GM19452 (cell line): ENCODE measurements around the gene ATOSB.
A peak's percentile ranks its signal among the peaks of the same experiment; 100 is the strongest.

Experiments
- ATAC-seq: cut with Tn5 transposase; IDR thresholded peaks from one replicate; pipeline ENCODE4 v1.9.1; 2021; ENCODE audit not compliant: unreplicated experiment

ATOSB gene

DNA sequence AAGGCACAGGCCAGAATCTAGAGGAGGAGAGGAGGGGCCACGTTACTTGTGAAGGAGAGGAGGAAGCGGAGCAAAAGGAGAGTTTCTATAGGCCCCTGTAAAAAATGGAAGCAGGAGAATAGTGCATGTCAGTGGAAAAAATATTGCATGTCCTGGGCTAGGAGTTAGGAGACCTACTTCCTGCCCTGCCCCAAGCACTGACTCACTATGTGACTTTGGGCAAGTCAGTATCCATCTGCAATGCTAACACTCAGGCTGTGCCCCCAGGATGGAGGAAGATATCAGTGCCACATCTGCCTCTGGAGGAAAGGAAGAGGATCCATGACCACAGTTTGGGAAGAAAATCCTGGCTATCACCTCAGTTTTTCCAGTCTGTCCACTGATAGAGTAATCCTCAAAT lies 26.2 kb downstream of the ATOSB start:
- no peak for ATAC-seq

DNA sequence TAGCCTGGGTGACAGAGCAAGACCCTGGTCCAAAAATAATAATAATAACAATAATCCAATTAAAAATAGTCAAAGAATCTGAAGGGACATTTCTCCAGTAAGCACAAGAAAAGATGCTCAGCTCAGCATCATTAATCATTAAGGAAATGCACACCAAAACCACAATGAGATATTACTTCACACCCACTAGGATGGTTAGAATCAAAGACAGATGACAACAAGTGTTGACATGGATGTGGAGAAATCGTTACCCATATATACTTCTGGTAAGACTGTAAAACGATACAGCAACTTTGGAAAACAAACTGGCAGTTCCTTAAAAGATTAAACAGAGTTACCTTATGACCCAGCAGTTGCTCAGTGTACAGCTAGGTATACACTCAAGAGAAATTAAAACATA lies 30.6 kb downstream of the ATOSB start:
- no peak for ATAC-seq

DNA sequence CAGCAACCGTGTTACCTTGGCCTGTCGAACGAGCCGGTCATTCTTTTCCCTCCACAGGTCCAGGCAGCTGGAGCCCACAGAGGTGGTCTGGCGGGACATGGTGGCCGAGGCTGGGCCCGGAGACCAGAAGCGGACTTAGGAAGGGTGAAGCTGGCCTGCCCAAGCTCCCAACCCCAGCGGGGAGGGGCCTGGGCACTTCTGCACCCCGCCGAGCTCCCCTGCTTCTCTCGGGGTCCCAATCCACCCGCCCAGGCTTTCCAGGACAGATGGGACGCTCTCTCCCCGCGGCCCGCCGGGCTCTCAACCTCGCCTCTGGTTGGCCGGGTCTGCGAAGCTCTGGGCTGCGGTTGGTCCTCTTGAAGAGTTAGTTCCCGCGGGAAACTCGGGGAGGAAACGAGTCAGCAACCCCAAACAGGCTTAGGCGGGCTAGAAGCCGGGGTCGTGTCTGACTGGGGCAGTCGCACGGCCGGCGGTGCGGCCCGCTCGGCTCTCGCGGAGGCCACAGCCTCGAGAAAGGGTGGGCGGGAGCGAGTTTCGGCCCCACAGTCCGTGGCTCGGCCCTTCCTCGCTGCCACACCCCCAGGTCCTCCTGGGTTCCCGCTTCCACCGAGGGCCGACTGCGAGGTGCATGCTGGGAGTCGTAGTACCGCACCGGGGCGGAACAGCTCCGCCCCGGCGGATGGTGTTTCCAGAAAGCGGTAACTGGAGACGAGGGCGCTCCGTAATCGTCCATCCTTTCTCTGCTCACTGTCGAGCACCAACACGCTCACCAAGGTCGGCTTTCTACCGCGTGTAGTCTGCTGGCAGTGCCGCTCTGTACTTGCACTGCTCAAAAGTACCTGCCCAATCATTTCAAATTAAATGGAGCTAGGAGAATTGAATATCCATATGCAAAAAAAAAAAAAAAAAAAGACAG lies 36.0 kb downstream of the ATOSB start, which contains the start of gene FANCG:
FANCG (minus strand) TSS at position 517 of the 916 bp plus-strand sequence; CDS start at position 99, 418 bp downstream.
- ATAC-seq = peak; percentile 94

DNA sequence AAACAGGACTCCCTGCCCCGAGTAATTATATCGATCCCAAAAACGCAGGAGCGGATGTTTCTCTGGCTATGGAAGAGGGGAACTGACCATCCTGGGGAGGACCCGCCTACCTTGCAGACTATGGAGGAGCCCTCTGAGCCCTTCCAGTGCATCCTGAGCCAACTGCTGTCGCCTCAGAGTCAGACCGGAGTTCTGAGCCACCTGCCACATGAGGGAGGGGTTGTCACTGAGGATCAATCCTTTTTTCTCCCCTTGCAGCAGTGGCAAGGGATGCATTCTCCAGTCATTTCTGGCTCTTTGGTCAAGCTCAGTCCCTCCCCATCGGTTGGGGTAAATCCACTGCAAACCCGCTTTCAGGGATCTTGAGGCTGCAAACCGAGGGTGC lies 36.6 kb downstream of the ATOSB start:
- no peak for ATAC-seq

DNA sequence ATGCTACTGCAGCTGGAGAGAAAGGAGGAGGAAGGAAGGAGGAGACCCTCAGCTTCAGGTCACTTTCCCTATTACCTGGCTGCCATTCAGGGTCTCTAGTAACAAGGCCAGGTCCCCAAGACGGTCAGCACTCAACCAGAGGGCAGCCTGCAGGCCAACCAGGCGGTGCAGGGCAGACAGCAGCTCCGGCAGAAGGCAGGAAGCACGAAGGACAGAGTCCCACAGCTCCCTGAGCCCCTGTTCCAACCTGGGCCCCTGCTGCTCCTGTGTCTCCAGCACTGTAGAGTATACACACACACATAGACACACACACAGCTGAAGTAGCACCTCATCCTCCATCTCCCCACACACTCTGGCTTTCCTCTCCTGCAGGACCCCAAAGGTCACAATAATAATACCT lies 37.6 kb downstream of the ATOSB start:
- no peak for ATAC-seq

DNA sequence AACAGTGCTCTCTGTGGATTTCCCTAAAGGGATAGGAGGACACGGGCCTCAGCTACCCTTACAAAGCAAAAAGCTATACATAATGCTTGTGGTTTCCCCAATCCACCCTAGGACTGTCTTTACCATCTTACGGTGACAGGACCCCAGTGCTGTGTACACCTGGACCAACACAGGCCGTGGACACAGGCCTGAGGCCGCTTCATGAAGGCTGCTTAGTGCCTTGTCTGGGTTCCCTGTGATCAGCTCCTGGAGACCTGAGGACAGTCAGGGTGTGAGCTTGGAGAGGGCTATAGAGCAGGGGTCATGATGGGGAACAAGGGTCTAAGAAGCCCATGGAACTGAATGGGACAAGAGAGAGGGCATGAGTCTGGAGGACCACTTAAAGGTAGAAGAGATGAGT lies 38.8 kb downstream of the ATOSB start:
- no peak for ATAC-seq

DNA sequence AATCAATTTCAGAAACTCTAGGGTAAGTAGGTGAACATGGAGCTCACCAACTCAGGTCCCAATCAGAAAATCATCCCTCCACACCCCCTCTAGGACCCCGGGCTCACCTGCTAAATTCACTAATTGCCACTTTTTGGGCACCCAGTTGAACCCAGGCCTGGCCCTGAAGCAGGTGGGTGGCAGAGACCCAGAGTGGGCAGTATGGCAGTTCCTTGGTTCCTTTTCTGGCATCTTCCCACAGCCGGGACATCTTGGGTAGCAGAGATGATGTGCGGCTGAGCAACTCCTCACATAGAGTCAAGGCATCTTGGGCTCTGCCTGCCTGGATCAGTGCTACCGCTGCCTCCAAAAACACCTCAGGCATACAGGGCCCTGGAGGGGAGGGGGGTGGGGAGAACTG lies 40.3 kb downstream of the ATOSB start:
- no peak for ATAC-seq

DNA sequence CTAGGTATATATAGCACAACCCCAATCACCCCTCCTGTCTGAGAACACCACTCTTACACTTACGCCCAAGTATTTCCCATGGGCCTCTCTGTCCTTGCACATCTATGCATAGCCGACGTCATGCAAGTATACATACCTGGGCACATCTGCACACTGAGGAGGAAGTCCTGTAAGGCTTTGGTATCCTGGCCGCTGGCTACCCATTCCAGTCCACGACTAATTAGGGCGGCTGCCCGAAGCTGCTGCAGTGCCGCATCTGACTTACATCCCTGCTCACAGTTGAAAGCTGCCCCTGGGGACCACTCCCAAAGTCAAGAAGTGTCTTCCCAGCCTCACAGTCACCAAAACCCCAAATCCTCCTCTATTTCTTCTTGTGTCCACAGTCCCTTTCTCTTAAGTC lies 40.9 kb downstream of the ATOSB start:
- ATAC-seq = no peak

DNA sequence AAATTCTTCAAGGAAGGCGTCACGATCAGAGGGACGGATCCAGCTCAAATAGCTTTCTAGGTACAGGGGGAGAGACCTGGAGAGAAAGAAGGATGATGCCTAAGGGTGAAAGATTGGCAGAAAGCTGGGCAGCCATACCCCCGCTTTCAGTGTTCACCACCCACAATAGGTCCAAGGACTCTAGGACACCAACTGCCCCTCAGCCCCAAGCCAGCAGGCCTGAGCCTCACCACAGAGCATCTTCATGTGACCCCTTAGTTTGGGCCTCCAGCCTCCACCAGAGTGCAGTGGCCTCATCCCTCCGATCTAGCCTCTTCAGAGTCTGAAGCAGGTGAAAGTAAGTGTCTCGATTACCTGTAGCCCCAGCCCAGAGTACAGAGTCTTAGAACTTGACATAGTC lies 41.5 kb downstream of the ATOSB start:
- ATAC-seq = no peak

DNA sequence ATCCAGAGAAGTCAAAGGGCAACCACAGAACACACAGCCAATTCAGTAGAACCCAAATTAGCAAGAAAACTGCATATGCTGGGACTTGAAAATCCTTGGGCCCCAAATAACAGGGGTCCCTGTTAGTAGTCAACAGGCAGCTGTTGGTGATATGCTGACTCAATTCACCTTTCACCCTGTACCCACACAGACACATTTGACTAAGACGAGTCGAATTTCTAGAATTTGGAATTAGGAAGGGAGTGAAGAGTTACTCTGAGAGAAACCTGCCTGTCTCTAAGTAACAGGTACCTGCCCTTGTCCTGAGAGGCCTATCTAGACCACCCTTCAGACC lies 42.4 kb downstream of the ATOSB start:
- ATAC-seq = no peak

DNA sequence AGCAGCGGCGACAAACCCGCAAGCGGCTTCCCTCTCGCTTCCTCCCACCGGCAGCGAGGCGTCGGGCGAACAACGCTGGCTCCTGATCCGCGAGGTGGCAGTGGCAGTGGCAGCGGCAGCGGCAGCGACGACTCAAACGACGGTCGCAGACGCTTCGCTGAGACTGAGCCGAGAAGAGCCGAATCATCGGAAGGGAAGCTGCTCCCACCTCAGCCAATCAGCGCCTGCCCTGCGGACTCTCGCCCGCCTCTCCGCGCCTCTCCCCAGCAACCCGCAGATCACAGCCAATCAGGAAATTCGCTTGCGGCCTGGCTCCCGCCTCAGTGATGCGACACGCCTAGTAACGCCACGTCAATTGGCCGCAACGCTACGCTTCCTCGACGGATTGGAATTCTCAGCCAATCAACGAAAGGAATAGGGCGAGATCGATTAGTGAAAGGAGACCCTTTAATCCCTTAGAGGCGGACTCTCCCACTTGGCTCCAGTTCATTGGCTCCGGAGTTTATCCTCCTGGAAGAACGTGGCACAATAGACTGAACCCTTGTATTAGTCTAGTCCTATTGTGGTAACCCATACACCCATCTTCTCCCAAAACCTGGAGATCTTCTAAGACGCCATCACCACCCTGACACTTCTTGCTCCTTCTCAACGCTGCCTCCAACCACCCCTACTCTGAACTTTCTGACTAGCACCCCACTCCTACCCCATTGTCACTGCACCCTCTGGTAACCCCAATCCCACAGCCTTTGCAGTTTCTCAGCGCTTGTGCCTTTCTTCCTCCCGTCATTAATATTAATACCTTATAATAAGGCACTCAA lies 43.0 kb downstream of the ATOSB start, which contains the start of gene VCP:
VCP (minus strand) TSS at position 165 of the 818 bp plus-strand sequence. CDS start 272 bp downstream, outside the sequence.
- ATAC-seq = peak; percentile 83

DNA sequence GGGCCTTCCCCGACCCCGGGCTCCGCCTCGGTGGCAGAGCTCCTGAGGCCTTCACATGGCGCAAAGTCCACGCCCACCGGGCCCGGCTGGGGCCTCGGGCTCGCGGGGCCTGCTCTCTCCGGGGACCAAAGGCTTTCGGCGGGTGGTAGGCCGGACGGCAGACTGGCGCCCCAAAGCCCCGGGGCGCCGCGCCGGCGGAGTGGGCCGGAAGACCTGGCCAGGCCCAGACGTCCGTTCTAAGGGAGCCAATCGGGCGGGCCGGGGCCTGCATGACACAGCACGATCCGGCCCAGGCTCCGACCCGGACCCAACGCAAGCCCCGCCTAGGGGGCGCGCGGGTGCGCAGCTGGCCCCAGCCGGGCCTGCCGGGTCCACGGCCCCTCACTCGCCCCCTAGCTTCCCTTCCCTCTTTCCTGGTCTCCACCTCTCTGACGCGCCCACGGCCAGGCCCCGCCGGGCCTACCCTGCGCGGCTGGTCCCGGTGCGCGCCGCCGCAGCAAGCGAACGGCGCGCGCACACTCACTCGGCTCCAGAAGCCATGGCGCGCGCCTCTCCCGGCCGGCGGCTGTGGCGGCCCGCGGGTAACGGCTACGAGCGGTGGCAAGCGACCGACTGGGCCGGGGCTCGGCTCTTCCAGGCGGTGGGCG lies 43.7 kb downstream of the ATOSB start:
- ATAC-seq = peak; percentile 50

DNA sequence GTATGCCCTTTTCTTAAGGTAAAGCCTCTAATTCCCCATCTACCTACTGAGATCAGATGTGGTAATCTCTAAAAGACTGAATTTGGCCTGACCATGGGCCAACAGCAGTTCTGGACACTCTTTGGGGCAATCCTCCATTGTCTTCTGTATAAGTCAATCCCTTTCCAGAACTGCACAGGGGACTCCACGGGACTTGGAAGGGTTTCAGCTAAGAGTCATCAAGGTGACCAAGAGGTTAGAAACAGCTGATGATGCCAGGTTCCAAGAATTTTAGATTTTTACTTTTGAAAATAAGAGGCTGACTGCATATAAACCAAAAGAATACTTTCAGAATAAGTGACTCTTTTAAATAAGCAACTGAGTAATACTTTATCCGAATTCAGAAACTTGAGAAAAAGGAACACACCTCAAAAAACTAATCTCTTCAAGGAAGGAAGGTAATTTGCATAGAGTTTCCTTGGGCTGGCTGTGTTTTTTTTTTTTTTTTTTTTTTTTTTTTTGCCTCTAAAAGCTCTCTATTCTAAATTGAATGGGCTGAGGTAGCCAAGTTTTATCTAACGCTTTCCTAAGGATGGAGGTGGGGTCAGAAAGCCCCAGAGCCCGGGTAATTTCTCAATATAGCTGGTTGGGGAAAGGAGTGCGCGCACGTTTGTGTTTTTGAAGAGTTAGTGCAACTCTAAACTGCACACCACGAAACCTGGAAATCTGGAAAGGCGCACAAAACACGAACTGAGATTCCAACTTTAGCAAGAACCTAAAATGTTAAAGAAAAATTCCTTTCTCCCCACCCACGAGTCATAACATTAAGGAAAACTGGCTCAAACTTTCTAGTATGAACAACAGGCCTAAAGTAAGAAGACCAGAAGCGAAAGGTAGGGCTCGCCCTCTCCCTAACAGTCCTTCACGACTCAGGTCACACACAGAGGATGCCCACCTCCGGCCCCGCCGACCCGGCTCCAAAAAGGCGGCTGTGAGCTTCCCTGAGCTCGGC lies 44.5 kb downstream of the ATOSB start:
- ATAC-seq = no peak

DNA sequence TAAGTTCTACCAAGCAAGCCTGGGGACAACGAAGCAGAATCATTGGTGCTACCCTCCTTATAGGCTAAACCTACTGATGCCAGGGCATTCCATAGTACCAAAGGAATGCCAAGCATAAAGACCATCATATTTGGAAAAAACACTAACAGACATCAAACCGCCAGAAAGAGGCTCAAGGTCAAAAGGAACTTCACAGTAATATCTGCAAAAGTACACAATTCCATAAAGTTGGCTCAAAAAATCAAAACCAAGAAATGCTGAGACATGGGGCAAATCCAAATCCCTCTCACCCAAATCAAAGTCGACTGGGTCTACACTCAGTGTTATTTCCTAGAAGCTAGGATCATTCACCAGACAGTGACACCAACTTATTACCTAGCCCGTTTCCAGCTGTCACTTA lies 46.6 kb downstream of the ATOSB start:
- no peak for ATAC-seq

DNA sequence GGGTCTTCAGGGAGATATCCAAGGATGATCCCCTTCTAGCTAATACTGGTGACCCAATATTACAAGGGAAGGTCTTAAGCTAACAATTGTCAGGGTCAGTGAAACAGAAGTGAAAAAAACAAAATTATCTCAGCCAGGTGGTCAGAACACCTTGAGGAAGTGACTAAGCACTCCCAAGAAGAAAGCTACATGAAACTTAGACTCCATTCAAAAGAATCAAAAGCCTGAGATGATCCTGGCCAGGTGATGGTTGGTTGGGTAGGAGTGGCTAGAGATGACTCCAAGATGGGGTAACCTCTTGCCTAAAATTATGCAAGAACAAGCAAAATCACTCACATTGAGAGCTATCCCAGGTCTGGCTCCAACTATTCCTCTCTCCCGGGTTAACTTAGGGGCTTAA lies 48.6 kb downstream of the ATOSB start:
- ATAC-seq = no peak

DNA sequence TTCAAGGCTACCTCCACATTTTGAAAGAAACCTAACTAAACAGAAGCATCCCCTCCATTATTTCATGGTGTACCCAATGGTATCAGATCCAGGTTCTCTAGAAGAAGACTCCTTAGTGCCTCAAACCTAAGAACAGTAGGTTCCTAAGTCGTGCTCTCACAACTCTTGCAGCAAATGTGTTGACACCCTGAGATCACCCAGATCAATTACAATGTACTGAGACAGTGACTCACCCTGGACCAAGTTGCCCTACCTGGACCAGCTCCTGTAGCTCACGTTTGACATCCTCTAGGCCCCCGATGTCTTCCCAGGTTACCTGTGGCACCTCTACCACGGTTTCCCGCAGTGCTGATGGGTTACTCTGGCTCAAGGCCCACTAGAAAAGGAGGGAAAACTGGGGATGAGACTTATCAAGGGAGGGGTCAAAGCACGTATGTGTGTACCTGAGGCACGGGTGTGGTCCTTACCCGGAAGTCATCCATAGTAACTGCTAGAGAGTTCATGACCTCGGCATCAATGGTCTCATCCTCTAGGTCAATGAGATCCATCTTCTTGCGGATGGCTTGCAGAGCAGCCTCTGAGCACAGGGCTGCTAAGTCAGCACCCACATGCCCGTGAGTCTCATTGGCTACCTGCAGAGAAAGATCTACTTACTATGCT lies 55.0 kb downstream of the ATOSB start:
- ATAC-seq = no peak

DNA sequence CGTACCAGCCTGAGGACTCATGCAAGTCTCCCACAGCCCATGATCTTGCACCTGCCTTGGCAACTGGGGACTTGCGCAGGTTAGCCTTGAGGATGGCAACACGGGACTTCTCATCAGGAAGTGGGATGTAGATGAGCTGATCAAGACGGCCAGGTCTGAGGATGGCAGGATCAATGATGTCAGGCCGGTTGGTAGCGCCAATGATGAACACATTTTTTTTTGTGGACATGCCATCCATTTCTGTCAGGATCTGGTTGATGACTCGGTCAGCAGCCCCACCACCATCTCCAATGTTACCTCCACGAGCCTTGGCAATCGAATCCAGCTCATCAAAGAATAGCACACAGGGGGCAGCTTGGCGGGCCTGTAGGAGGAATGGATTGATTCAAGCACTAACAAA lies 56.2 kb downstream of the ATOSB start:
- ATAC-seq = no peak

DNA sequence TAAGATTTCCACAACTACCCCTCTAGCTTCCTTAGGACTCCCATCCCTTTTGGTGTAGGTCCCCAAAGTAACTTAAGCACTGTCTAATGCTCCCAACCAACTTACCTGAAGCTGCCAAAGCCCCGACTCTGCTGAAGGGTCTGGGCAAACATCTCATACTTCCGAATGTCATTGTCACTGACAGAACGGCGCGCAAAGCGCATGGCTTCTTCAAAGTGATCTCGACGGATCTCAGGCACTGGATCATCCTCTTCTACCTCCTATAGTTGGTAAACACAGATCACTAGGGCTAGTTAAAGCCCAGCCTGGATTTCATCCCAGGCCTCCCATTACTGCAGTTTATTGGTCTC lies 58.4 kb downstream of the ATOSB start:
- no peak for ATAC-seq

DNA sequence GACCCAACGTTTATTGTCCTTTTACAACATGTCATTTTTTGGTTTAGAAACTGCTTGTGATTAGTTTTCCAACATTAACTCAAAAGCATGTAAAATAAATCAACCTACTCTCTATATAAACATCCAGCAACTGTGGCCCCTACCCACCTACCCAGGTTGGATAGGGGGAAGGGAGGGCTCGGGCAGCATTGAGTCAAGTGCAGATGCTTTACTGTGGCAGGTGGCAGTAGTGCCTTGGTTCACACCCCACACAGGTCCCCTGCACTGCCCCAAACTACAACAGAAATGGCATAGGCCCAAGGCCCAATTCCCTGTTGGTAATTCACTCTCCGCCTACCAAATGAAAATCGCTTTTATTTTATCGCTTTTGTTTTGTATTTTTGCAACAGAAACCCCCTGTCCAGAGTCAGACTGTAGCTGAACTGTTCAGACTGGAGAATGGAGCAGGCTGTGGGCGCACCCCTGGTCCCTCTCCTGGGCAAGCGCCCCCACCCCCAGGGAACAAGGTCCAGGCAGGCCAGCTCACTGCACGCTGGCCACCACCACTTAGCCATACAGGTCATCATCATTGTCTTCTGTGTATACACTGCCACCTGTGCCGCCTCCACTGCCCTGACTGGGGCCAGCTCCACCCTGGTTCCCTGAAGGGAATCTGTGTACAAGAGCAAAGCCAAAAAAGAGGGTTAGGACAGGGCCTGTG lies 58.9 kb downstream of the ATOSB start:
- ATAC-seq = no peak
